Ovary (tissue), 3 donors: Measurements from ENCODE around the gene PCDHGA10.

Experiments used
- EP300 ChIP-seq: sonication (generic); formaldehyde crosslinking; IDR thresholded peaks from one replicate; pipeline ENCODE4 v1.6.1; 2017; ENCODE audit warnings: antibody characterized with exemption
- TF ChIP-seq, protein P1 (sequence below), 3 donors: fragments of 450-650 bp in 2 of 3; fragments of 200-600 bp in 1 of 3; IDR thresholded peaks; one replicate each; pipeline versions ENCODE4 v1.5.1 to v1.8.0; 2016 to 2022; ENCODE audit warnings: antibody characterized with exemption in 3 of 3, mild to moderate bottlenecking in 1 of 3
- donor health status: DM: no; HTN: no; CAD: no.

DNA sequence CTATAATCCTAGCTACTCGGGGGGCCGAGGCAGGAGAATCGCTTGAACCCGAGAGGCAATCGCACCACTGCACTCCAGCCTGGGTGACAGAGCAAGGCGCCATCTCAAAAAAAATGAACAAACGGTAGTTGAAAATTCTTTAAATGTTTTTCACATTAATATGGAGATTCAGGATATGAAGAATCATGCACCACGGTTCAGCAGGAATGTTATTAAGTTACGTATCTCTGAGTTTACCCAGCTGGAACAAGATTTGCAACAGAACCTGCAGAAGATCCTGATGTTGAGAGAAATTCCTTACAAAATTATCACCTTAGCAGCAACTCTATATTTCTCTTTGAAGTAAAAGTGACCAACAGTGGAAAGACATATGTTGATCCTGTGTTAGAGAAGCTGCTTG lies 27.6 kb downstream of the PCDHGA10 start:
- TF ChIP-seq, protein P1, sequence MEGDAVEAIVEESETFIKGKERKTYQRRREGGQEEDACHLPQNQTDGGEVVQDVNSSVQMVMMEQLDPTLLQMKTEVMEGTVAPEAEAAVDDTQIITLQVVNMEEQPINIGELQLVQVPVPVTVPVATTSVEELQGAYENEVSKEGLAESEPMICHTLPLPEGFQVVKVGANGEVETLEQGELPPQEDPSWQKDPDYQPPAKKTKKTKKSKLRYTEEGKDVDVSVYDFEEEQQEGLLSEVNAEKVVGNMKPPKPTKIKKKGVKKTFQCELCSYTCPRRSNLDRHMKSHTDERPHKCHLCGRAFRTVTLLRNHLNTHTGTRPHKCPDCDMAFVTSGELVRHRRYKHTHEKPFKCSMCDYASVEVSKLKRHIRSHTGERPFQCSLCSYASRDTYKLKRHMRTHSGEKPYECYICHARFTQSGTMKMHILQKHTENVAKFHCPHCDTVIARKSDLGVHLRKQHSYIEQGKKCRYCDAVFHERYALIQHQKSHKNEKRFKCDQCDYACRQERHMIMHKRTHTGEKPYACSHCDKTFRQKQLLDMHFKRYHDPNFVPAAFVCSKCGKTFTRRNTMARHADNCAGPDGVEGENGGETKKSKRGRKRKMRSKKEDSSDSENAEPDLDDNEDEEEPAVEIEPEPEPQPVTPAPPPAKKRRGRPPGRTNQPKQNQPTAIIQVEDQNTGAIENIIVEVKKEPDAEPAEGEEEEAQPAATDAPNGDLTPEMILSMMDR (IDR thresholded peaks at IDR 0.05) = no peak
- TF ChIP-seq EP300 = no peak
